Colonic mucosa (tissue), 4 donors: ENCODE results near the gene SUGT1. TPM values are rescaled to one million over a fixed set of nuclear protein-coding genes. Genes with fewer than 3 reads are reported as not detected.

ENCODE experiments used
- DNase-seq: peaks from one replicate; pipeline ENCODE4 v3.0.0-alpha.2; 2020
- H3K27ac ChIP-seq: fragments of 200-600 bp; one replicate; pipeline ENCODE4 v1.8.0; 2021
- H3K27me3 ChIP-seq: fragments of 200-600 bp; one replicate; pipeline ENCODE4 v1.8.0; 2021
- H3K36me3 ChIP-seq: fragments of 200-600 bp; one replicate; pipeline ENCODE4 v1.8.0; 2021
- H3K4me1 ChIP-seq: fragments of 200-600 bp; one replicate; pipeline ENCODE4 v1.8.0; 2021; ENCODE audit warnings: mild to moderate bottlenecking
- H3K4me3 ChIP-seq: fragments of 200-600 bp; one replicate; pipeline ENCODE4 v1.8.0; 2021
- H3K9ac ChIP-seq, 2 donors: one replicate each; pipeline ENCODE4 v1.7.0; 2013; ENCODE audit warnings: control low read depth in 2 of 2, low read depth in 2 of 2, low read length in 2 of 2
- H3K9me3 ChIP-seq: fragments of 200-600 bp; one replicate; pipeline ENCODE4 v1.8.0; 2021
- CTCF ChIP-seq: fragments of 200-600 bp; IDR thresholded peaks from one replicate; pipeline ENCODE4 v1.8.0; 2022; ENCODE audit warnings: antibody characterized with exemption, mild to moderate bottlenecking
- intact Hi-C: fragments of 100-400 bp; cut with DNase I; formaldehyde crosslinking; loops from one replicate; pipeline ENCODE4 v1.14.1; 2022
- total RNA-seq, 2 donors: library from RNA; stranded (reverse); fragmentation: NEBNext Ultra II Directional in 1 of 2; extraction: Animal tissue kit (Norgen Biotek cat#: 25700) in 1 of 2; gene quantifications; one replicate each; pipeline ENCODE4 v1.2.1, GENCODE V29; 2021
- donor health status: healthy.
- donor health status: DM: no; HTN: no; CAD: no.
- donor health status: DM: no; HTN: no; CAD: no.

The SUGT1 gene
- total RNA-seq, 2 donors from 2014 or later = 45.5 to 60.5 TPM

DNA sequence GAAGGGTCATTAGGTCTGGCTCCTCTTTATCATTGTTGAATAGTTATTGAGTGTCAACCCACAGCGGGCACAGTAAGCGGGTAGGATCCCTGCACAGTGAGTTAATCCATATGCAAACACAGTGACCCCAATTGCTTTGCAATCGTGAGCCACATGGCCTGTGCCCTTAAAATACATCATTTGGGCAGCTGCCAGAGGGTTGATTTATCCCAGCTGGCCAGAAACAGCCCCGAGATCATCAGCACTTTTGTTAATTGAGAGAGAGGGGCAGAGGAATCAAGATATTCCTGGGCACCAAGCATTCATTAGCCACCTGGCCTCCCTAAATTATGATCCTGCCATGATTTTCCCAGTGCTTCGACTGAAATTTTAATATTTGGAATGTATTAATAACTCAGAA lies 96.8 kb downstream of the SUGT1 start:
- no peaks in the 10 kb centered on the region for H3K27me3 ChIP-seq
- no peak for TF ChIP-seq CTCF
- no peak for DNase-seq
- intact Hi-C loops = no loop called here
- H3K9me3 ChIP-seq = no peaks in the 10 kb centered on the region
- H3K27ac ChIP-seq = no peak overlapping the region
- no peaks in the 10 kb centered on the region for H3K4me1 ChIP-seq
- H3K4me3 ChIP-seq = no peak overlapping the region
- H3K36me3 ChIP-seq = no peaks in the 10 kb centered on the region
- H3K9ac ChIP-seq = no peak overlapping the region

Other genes with a start within 250 kb of the SUGT1 start
- 1 to 10 TPM in 1 of 2 donors, under 1 TPM in 1; 0.79 to 1.8 TPM for gene THSD1, start 246.7 kb upstream of the SUGT1 start, total RNA-seq
- 10 to 100 TPM; 35.2 to 50.7 TPM for gene VPS36, start 202.2 kb upstream of the SUGT1 start, total RNA-seq
- gene CKAP2, start 197.4 kb upstream of the SUGT1 start, total RNA-seq = 10 to 100 TPM; 16.9 to 39.1 TPM
- 1 to 10 TPM; 2.5 to 2.7 TPM for gene HNRNPA1L2, start 10.4 kb upstream of the SUGT1 start, total RNA-seq
- gene CNMD, start 87.0 kb downstream of the SUGT1 start, total RNA-seq = under 1 TPM; 0.30 to 0.35 TPM
- gene PCDH8, start 195.8 kb downstream of the SUGT1 start, total RNA-seq = under 1 TPM; 0.15 to 0.21 TPM